Nephron (organoid): ENCODE results near the gene NTM.

Source experiments
- H3K27ac Mint-ChIP-seq, 3 experiments: 2 replicates each; pipeline ENCODE4 v1.8.0; 2020; ENCODE audit warnings: mixed read lengths in 3 of 3, mild to moderate bottlenecking in 2 of 3, moderate library complexity in 1 of 3
- H3K27me3 Mint-ChIP-seq: 2 replicates; pipeline ENCODE4 v1.8.0; 2021; ENCODE audit warnings: low read depth, mild to moderate bottlenecking, moderate library complexity, mixed read lengths
- H3K36me3 Mint-ChIP-seq: 2 replicates; pipeline ENCODE4 v1.8.0; 2020; ENCODE audit warnings: low read depth, mixed read lengths
- H3K4me1 Mint-ChIP-seq: 2 replicates; pipeline ENCODE4 v1.8.0; 2020; ENCODE audit warnings: mixed read lengths
- H3K4me3 Mint-ChIP-seq, 3 experiments: 2 replicates each; pipeline ENCODE4 v1.8.0; 2020; ENCODE audit warnings: mild to moderate bottlenecking in 3 of 3, mixed read lengths in 3 of 3, moderate library complexity in 2 of 3
- H3K9me3 Mint-ChIP-seq: 2 replicates; pipeline ENCODE4 v1.8.0; 2020; ENCODE audit warnings: mixed read lengths
- TF ChIP-seq, protein P1 (sequence below), 3 experiments: fragments of 200-600 bp; sonication (generic); IDR thresholded peaks; one replicate each; pipeline ENCODE4 v1.5.0; 2021; ENCODE audit warnings: antibody characterized with exemption in 3 of 3; ENCODE audit not compliant: unreplicated experiment in 3 of 3

Gene NTM

DNA sequence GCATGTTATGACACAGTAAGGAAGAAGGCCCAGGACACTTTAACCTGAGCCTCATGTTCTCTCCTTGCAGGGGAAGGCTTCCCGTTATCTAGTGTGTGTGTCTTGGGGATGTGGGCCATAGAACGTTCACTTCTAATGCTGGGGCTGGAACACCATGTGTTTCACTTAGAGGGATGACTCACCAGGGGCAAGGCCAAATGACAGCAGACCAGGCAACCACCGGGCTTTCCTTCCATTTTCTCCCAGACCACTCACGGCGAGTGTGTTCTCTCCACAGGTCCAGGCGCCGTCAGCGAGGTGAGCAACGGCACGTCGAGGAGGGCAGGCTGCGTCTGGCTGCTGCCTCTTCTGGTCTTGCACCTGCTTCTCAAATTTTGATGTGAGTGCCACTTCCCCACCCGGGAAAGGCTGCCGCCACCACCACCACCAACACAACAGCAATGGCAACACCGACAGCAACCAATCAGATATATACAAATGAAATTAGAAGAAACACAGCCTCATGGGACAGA is 964.4 kb downstream of the NTM start:
- Mint-ChIP-seq H3K27ac (no peak overlapping the region), H3K4me1 (no peaks in the 10 kb centered on the region), H3K4me3 (no peak overlapping the region), H3K36me3 (no peaks in the 10 kb centered on the region), H3K9me3 (no peaks in the 10 kb centered on the region), H3K27me3 (peaks cover 27% of the 10 kb centered on the region)
- TF ChIP-seq, protein P1, sequence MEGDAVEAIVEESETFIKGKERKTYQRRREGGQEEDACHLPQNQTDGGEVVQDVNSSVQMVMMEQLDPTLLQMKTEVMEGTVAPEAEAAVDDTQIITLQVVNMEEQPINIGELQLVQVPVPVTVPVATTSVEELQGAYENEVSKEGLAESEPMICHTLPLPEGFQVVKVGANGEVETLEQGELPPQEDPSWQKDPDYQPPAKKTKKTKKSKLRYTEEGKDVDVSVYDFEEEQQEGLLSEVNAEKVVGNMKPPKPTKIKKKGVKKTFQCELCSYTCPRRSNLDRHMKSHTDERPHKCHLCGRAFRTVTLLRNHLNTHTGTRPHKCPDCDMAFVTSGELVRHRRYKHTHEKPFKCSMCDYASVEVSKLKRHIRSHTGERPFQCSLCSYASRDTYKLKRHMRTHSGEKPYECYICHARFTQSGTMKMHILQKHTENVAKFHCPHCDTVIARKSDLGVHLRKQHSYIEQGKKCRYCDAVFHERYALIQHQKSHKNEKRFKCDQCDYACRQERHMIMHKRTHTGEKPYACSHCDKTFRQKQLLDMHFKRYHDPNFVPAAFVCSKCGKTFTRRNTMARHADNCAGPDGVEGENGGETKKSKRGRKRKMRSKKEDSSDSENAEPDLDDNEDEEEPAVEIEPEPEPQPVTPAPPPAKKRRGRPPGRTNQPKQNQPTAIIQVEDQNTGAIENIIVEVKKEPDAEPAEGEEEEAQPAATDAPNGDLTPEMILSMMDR (IDR thresholded peaks at IDR 0.05; ENCODE audit: unreplicated experiment in 3 of 3): no peak

DNA sequence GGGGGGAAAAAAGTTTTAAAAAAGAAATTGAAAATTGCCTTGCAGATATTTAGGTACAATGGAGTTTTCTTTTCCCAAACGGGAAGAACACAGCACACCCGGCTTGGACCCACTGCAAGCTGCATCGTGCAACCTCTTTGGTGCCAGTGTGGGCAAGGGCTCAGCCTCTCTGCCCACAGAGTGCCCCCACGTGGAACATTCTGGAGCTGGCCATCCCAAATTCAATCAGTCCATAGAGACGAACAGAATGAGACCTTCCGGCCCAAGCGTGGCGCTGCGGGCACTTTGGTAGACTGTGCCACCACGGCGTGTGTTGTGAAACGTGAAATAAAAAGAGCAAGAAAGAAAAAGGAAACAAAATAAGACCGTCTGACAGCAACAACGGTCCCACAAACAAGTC is 964.9 kb downstream of the NTM start:
- Mint-ChIP-seq H3K27me3 (peaks cover 27% of the 10 kb centered on the region), H3K9me3 (no peaks in the 10 kb centered on the region), H3K4me3 (no peak overlapping the region), H3K36me3 (no peaks in the 10 kb centered on the region), H3K27ac (no peak overlapping the region), H3K4me1 (no peaks in the 10 kb centered on the region)
- TF ChIP-seq, protein P1 (IDR thresholded peaks at IDR 0.05; ENCODE audit: unreplicated experiment in 3 of 3): no peak

DNA sequence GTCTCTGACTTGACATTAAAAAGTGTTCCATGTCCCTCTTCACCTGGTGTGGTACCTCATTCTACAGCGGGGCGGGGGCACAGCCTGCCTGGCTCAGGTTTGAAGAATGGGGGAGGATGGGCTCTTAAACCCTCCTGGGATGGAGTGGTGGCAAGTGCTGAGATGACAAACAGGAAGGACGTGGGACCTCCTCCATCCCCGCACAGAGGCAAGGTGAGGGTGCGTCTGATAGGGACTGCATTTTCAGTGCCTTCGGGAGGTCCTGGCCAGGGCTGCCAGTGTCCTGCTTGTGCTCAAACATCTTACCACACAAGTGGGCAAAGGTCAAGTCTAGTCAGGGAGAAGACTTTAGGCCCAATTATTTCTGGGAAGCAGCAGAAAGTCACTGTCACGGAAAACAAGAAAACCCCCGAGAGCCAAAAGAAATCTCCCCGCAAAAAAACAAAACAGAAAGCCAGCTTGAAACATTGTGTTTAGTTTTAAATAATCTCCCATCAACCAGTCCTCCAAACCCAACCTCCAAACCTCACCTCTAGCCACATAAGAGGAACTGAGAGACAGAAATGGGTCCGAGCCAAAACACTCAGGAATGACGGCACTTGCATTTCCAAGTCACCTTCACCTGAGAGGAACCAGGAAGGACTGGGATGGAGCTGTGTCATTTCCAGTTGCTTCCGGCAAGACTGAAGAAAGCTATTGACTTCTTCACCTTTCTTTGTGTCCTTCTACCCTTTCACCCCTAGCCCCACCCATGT is 966.5 kb downstream of the NTM start:
- Mint-ChIP-seq H3K27me3 (peaks cover 22% of the 10 kb centered on the region), H3K9me3 (no peaks in the 10 kb centered on the region), H3K36me3 (no peaks in the 10 kb centered on the region), H3K27ac (no peak overlapping the region), H3K4me1 (no peaks in the 10 kb centered on the region), H3K4me3 (no peak overlapping the region)
- TF ChIP-seq, protein P1 (IDR thresholded peaks at IDR 0.05; ENCODE audit: unreplicated experiment in 3 of 3): no peak

DNA sequence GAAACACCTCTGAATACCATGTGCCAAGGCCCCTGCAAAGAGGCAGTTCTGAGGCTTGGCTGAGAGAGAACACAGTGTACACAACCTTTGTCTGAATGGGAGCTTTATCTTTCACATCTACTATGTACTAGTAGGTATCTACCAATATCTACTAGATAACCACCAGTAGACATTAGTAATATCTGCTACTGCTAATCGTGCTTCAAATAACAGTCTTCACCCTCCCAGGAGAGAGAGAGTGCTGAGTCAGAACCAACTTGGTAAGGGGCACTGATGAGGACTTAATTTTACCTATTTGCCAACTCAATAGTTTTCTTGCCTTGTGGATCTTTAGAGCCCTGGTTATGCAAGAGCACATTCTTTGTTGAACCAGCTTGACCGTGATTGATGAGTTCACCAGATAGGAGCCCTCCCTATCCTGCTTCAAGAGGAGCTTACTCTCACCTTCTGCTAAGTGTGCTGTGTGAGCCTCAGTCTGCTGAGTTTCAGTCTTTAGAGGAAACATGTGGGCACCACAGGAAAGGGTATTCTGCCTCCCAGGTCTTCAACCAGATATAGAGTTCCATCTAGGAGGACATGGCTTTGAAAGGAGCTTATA is 967.5 kb downstream of the NTM start:
- TF ChIP-seq, protein P1 (IDR thresholded peaks at IDR 0.05; ENCODE audit: unreplicated experiment in 3 of 3): no peak
- no peaks in the 10 kb centered on the region for H3K36me3 Mint-ChIP-seq
- H3K4me3 Mint-ChIP-seq: no peak overlapping the region
- no peaks in the 10 kb centered on the region for H3K9me3 Mint-ChIP-seq
- H3K27ac Mint-ChIP-seq: no peak overlapping the region
- H3K4me1 Mint-ChIP-seq: no peaks in the 10 kb centered on the region
- peaks cover 19% of the 10 kb centered on the region for H3K27me3 Mint-ChIP-seq

DNA sequence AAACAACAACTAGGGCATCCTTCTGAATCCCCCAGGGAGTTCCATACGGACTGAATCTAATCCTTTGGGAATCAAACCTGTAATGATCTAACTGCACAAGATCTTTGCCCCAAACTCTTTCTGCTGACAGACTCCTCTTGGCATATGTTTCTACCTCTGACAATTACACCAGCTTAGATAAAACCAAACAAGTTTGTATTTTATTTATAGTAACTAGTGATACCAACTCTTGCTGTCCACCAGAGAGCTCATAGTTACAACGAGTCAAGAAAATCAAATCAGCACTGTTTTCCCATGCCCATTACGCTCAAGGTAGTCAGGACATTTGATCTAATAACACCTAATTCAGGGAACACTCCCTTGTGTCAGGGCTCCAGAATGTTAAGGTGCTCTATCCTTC is 972.0 kb downstream of the NTM start:
- Mint-ChIP-seq H3K27ac (no peak overlapping the region), H3K9me3 (no peaks in the 10 kb centered on the region), H3K4me1 (no peaks in the 10 kb centered on the region), H3K4me3 (no peak overlapping the region), H3K36me3 (no peaks in the 10 kb centered on the region), H3K27me3 (peaks cover 24% of the 10 kb centered on the region)
- TF ChIP-seq, protein P1 (IDR thresholded peaks at IDR 0.05; ENCODE audit: unreplicated experiment in 3 of 3): no peak
